ENCODE data around the gene AGBL5. TPM values are rescaled to one million over a fixed set of nuclear protein-coding genes. Genes with fewer than 3 reads are reported as not detected.
A peak's percentile ranks its signal among the peaks of the same experiment; 100 is the strongest.

The AGBL5 gene
- total RNA-seq, 4 donors from 2014 or later: 12.1 to 14.4 (median 14.3) TPM

DNA sequence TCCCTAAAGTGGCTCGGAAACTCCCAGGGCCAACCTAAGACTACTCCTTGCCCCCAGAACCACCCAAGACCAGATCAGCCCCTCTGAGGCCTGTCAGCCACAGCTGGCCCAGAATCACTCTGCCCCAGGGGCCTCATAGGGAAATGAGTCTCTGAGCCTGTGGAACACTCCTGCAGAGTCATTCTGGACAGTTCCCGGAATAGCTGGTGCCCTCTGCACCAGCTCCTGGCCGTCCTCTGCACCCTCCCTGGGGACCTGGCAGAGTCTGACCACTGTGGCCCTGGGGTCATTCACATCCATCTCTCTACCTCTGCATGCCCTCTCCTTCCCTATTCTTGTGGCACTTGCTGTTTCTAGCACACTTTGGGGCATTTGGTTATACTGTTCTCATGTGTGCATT lies 33.3 kb upstream of the AGBL5 start:
- H3K9me3 ChIP-seq: no peaks in the 10 kb centered on the region
- no peak for DNase-seq (ENCODE audit: low spot score in 2 of 2)
- no peak overlapping the region for H3K27ac ChIP-seq
- 81 to 88% methylated on average over 3 of the region's 3 CpGs for WGBS, 2 donors
- H3K4me3 ChIP-seq: no peak overlapping the region
- H3K27me3 ChIP-seq: no peaks in the 10 kb centered on the region
- H3K4me1 ChIP-seq: peaks cover 0 to 74% (median 35%) of the 10 kb centered on the region in 4 donors
- peaks cover 0 to 10% (median 0%) of the 10 kb centered on the region in 3 donors for H3K36me3 ChIP-seq
- TF ChIP-seq, protein P1, sequence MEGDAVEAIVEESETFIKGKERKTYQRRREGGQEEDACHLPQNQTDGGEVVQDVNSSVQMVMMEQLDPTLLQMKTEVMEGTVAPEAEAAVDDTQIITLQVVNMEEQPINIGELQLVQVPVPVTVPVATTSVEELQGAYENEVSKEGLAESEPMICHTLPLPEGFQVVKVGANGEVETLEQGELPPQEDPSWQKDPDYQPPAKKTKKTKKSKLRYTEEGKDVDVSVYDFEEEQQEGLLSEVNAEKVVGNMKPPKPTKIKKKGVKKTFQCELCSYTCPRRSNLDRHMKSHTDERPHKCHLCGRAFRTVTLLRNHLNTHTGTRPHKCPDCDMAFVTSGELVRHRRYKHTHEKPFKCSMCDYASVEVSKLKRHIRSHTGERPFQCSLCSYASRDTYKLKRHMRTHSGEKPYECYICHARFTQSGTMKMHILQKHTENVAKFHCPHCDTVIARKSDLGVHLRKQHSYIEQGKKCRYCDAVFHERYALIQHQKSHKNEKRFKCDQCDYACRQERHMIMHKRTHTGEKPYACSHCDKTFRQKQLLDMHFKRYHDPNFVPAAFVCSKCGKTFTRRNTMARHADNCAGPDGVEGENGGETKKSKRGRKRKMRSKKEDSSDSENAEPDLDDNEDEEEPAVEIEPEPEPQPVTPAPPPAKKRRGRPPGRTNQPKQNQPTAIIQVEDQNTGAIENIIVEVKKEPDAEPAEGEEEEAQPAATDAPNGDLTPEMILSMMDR (IDR thresholded peaks at IDR 0.05): no peak

DNA sequence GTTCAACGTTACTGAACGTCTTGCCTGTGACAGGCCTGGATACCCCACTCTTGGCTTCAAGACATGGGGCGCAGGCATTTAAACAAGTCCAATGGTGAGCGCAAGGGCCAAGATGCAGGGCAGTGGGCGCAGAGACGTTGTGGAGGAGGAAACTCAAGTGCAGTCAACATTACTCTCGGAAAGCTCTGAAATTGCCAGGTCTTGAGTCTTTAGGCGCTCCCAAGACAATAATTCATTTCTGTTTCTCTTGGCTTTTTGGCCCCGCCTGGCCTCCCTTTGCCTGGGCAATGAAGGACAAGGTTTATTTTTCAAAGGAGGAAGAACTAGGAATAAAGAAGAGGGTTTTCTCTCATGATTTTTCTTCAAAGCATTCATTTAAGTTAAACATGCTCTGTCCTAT lies 32.0 kb upstream of the AGBL5 start:
- no peaks in the 10 kb centered on the region for H3K9me3 ChIP-seq
- peaks cover 0 to 73% (median 35%) of the 10 kb centered on the region in 4 donors for H3K4me1 ChIP-seq
- DNase-seq (ENCODE audit: low spot score in 2 of 2): no peak
- H3K27me3 ChIP-seq: no peaks in the 10 kb centered on the region
- H3K36me3 ChIP-seq: peaks cover 0 to 24% (median 0%) of the 10 kb centered on the region in 3 donors
- H3K4me3 ChIP-seq: no peak overlapping the region
- TF ChIP-seq POLR2A (IDR thresholded peaks at IDR 0.05) (no peak), EP300 (IDR thresholded peaks at IDR 0.05) (no peak)
- TF ChIP-seq, protein P1 (IDR thresholded peaks at IDR 0.05): no peak
- WGBS, 2 donors: 70% methylated on average over 9 of the region's 9 CpGs
- H3K27ac ChIP-seq: peak overlapping the region in 3 of 4 donors; percentile 64 to 75 (median 74)

DNA sequence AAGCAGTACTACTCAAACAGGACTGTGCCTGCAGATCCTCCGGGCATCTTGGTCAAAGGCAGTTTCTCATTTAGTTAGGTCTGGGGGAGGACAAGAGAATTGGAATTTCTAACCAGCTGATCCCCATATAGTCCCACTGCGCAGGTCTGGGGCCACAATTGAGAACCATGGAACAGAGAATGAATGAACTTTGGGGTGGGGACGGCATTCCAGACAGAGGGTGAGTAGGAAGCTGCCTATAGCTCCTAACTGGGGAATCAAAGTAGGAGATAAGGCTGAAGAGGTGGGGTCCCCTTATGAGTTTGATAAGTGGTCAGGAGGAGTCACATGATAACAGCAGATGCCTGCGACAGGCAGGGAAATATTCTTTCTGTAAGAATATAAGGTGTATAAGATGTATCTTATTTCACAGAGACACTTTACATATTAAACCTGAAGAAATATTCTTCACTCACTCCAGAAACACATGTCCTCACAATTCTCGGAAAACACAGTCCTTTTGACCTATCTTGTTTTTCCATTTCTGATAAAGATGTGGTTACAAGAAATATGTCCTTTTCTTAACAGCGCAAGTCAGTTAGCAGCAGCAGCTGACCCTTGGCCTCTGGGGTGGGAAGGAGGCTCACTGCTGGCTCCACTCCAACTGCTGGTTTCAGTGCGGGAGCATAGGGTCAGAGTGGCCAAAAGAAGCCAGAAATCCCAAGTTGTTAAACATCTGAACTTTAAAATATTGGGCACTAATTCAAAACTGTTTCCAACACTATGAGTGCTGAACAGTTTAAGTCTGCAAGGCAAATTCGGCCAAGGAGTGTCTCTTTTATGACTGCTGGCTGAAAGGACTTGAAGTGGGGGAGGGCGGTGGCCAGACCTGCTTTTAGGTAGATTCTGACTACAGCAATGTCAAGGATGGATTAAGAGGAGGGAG lies 31.3 kb upstream of the AGBL5 start:
- Histone ChIP-seq H3K4me1 (peaks cover 0 to 67% (median 35%) of the 10 kb centered on the region in 4 donors), H3K4me3 (no peak overlapping the region), H3K36me3 (peaks cover 0 to 31% (median 0%) of the 10 kb centered on the region in 3 donors), H3K9me3 (no peaks in the 10 kb centered on the region), H3K27ac (peak overlapping the region in 3 of 4 donors; percentile 64 to 75 (median 74)), H3K27me3 (no peaks in the 10 kb centered on the region)
- peak; percentile 21 to 48 for TF ChIP-seq EP300 (IDR thresholded peaks at IDR 0.05)
- TF ChIP-seq POLR2A (IDR thresholded peaks at IDR 0.05): no peak
- 38 to 40% methylated on average over 9 of the region's 9 CpGs for WGBS, 2 donors
- DNase-seq (ENCODE audit: low spot score in 2 of 2): peak; percentile 50 to 61

DNA sequence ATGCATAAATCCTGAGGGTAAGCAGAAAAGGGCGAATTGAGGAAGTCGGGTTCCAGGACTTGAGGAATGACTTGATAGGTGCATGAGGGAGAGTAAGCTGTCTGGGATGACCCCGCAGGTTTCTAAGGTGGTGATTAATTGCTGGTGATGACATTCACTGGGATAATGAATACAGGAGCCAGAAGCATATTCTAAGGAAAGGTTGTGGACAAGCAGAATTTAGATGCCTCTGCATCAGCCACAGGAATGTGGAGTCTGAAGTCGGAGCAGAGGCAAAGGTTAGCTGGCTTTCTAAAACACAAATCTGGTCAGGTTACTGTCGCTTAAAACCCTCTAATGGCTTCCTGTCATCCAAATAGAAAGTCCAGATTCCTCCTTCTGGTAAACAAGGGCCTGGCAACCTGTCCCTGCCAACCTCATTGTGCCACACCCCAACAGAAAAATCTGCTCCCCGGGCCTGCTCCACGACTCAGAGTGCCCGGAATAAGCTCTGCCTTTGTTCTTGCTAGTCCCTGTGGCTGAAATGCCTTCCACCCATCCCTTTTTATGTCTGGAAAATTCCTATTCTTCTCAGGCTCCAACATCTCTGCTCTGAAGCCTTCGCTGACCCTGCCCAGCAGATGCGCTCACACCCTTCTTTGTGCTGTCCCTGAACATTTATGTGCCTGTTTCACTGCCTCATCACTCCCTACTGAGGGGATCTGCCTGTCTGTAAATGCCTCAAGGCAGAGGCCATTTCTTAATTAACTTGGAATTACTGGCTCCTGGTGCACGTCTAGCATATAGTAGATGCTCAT lies 30.0 kb upstream of the AGBL5 start:
- Histone ChIP-seq H3K4me1 (peaks cover 0 to 57% (median 27%) of the 10 kb centered on the region in 4 donors), H3K4me3 (no peak overlapping the region), H3K27ac (peak overlapping the region in 2 of 4 donors; percentile 74 to 75), H3K36me3 (peaks cover 0 to 44% (median 0%) of the 10 kb centered on the region in 3 donors), H3K9me3 (no peaks in the 10 kb centered on the region), H3K27me3 (no peaks in the 10 kb centered on the region)
- WGBS, 2 donors: 61 to 66% methylated on average over 11 of the region's 11 CpGs
- DNase-seq (ENCODE audit: low spot score in 2 of 2): no peak
- TF ChIP-seq, protein P1 (IDR thresholded peaks at IDR 0.05): no peak
- TF ChIP-seq EP300 (IDR thresholded peaks at IDR 0.05): no peak
- no peak for TF ChIP-seq POLR2A (IDR thresholded peaks at IDR 0.05)

DNA sequence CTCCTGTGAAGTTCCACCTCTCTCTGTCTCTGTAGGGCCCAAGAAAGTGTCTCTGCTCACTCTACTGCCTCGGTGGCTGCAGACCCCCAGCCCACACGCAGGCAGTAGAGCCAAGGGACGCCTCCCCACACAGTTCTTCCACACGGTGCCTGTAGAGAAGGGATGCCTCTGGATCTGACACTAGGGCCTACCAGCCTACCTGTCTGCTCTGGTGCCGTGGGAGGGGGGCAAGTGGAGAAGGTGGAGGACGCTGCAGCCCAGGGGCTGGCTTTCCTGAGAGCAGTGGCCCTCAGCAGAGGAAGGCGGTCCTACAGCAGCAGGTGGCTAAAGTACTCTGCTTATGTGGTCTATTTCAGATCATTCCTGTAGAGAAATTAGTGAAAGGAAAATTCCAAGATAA lies 27.7 kb upstream of the AGBL5 start:
- H3K36me3 ChIP-seq: peaks cover 0 to 65% (median 0%) of the 10 kb centered on the region in 3 donors
- H3K4me1 ChIP-seq: peaks cover 0 to 36% (median 25%) of the 10 kb centered on the region in 4 donors
- H3K9me3 ChIP-seq: no peaks in the 10 kb centered on the region
- DNase-seq (ENCODE audit: low spot score in 2 of 2): no peak
- WGBS, 2 donors: 87 to 90% methylated on average over 7 of the region's 7 CpGs
- no peak overlapping the region for H3K27ac ChIP-seq
- H3K27me3 ChIP-seq: no peaks in the 10 kb centered on the region
- no peak for TF ChIP-seq EP300 (IDR thresholded peaks at IDR 0.05)
- TF ChIP-seq, protein P1 (IDR thresholded peaks at IDR 0.05): no peak
- TF ChIP-seq POLR2A (IDR thresholded peaks at IDR 0.05): no peak
- no peak overlapping the region for H3K4me3 ChIP-seq
